Parathyroid adenoma (tissue), 2 donors: ENCODE data around the gene DDX39B.

ENCODE experiments used
- H2AFZ ChIP-seq: fragments of 300-600 bp; sonication (generic); one replicate; pipeline ENCODE4 v1.7.0; 2017; ENCODE audit warnings: antibody characterized with exemption, mild to moderate bottlenecking
- H3K27ac ChIP-seq: fragments of 300-600 bp; sonication (generic); one replicate; pipeline ENCODE4 v1.7.0; 2017
- H3K27me3 ChIP-seq: fragments of 300-600 bp; sonication (generic); one replicate; pipeline ENCODE4 v1.7.0; 2017; ENCODE audit warnings: low read length; ENCODE audit not compliant: control insufficient read depth, insufficient read depth
- H3K36me3 ChIP-seq: fragments of 300-600 bp; sonication (generic); one replicate; pipeline ENCODE4 v1.7.0; 2017; ENCODE audit warnings: low read length; ENCODE audit not compliant: control insufficient read depth, insufficient read depth
- H3K4me1 ChIP-seq: fragments of 300-600 bp; sonication (generic); one replicate; pipeline ENCODE4 v1.7.0; 2017; ENCODE audit warnings: control low read depth
- H3K4me2 ChIP-seq: fragments of 300-600 bp; sonication (generic); one replicate; pipeline ENCODE4 v1.7.0; 2017; ENCODE audit warnings: low read length
- H3K4me3 ChIP-seq: fragments of 300-600 bp; sonication (generic); one replicate; pipeline ENCODE4 v1.7.0; 2017; ENCODE audit warnings: low read depth, low read length
- H3K79me2 ChIP-seq: fragments of 300-600 bp; sonication (generic); one replicate; pipeline ENCODE4 v1.7.0; 2017; ENCODE audit warnings: control low read depth
- H3K9ac ChIP-seq: fragments of 300-600 bp; sonication (generic); one replicate; pipeline ENCODE4 v1.7.0; 2017; ENCODE audit warnings: mild to moderate bottlenecking
- H3K9me3 ChIP-seq: fragments of 300-600 bp; sonication (generic); one replicate; pipeline ENCODE4 v1.7.0; 2017; ENCODE audit warnings: low read length; ENCODE audit not compliant: control insufficient read depth
- CTCF ChIP-seq: fragments of 300-600 bp; sonication (generic); IDR thresholded peaks from one replicate; pipeline ENCODE4 v1.7.0; 2017; ENCODE audit warnings: antibody characterized with exemption, mild to moderate bottlenecking
- donor health status: primary hyperparathyroidism.

Gene DDX39B

DNA sequence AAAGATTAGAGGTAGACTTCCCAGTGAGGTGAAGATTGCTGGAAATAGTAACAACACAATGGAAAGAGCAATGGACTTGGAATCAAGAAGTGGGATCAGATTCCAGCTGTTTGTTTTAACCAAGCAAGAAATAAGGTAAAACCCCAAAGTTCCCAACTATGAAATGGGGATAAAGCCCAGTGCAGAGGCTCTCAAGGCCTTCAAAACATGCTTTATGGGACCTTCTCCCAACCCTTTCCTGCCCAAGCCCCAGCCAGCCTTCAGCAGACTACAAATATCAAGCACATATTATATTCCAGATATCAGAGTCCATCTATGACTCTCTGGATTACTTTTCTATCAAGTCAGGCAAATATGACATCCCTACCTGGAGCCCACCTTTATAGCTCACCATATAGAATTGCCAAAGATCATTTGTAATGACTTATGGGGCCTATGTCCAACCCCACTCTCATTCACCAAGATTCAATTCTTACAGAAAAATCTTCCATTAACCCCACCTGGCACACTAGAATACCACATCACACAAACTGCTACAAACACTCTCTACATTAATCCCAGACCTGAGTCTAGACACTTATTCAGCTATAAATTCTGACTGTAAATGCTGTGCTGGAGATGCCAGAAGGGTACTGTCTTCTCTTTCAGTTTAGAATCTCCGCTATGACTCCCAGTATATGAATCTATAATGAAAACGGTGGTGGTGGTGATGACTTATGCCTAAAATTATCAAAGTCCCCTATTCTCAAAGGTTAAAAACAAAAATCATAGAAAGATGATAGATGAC, 6.1 kb downstream of the DDX39B start:
- Histone ChIP-seq H3K4me1 (peaks cover 20% of the 10 kb centered on the region), H3K9me3 (no peaks in the 10 kb centered on the region), H2AFZ (no peak overlapping the region), H3K79me2 (peaks cover 20% of the 10 kb centered on the region), H3K27ac (no peak overlapping the region), H3K9ac (no peak overlapping the region), H3K27me3 (no peaks in the 10 kb centered on the region), H3K4me2 (no peak overlapping the region), H3K36me3 (no peaks in the 10 kb centered on the region), H3K4me3 (no peak overlapping the region)
- no peak for TF ChIP-seq CTCF

DNA sequence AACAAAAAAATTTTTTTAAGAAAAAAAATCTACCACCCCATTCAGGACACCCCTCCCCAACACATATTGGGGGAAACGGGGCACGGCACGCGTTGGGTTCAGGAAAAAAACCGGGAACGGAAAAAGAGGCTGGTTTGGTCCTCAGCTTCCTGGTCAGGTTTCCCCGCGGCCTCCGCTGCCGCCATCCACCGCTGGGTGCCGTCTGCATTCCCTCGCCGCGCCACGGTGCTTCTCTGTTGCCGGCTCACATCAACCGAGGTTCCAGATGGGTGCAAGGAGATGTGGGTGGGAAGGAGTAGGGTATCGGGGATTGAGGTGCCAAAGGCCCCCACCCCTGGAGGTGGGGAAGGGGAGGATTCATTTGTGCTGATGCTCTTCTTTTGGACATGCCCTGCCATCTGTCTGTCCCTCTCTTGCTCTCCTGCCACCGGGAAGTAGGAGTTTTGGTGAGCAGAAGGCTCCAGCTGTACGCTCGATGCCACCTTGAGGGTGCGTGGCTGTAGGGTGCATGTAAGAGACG, 7.2 kb downstream of the DDX39B start:
- TF ChIP-seq CTCF, result no peak
- Histone ChIP-seq H3K4me3 (no peak overlapping the region), H3K4me1 (peaks cover 10% of the 10 kb centered on the region), H2AFZ (no peak overlapping the region), H3K9me3 (no peaks in the 10 kb centered on the region), H3K79me2 (peaks cover 8% of the 10 kb centered on the region), H3K36me3 (no peaks in the 10 kb centered on the region), H3K9ac (no peak overlapping the region), H3K27me3 (no peaks in the 10 kb centered on the region), H3K4me2 (no peak overlapping the region), H3K27ac (no peak overlapping the region)

- no peak overlapping the region for H3K4me3 ChIP-seq
- H3K79me2 ChIP-seq, result peaks cover 2% of the 10 kb centered on the region
- no peak overlapping the region for H2AFZ ChIP-seq
- no peaks in the 10 kb centered on the region for H3K9me3 ChIP-seq
- H3K9ac ChIP-seq, result no peak overlapping the region
- H3K27ac ChIP-seq, result no peak overlapping the region
- TF ChIP-seq CTCF, result no peak
- H3K4me1 ChIP-seq, result peaks cover 9% of the 10 kb centered on the region
- H3K27me3 ChIP-seq, result no peaks in the 10 kb centered on the region
- no peak overlapping the region for H3K4me2 ChIP-seq
- no peaks in the 10 kb centered on the region for H3K36me3 ChIP-seq
Observed at GRCh38 chr6:31534011-31534410, 7.8 kb downstream of the DDX39B start.

DNA sequence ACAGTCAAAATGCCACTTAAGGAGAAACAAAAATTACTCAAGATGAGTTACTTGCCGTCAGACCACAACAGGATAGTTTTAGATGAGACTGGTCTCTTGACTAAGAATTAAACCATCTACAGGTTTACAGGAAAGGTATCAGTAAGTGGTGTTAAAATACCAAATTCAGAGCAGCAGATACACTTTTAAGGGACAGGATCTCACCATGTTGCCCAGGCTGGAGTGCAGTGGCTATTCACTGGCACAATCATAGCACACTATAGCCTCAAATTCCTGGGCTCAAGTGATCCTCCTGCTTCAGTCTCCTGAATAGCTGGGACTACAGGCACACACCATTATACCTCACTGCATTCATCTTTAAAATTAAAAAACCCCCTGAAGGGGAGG, 8.4 kb downstream of the DDX39B start:
- H3K27ac ChIP-seq, result no peak overlapping the region
- H3K36me3 ChIP-seq, result no peaks in the 10 kb centered on the region
- H2AFZ ChIP-seq, result no peak overlapping the region
- no peaks in the 10 kb centered on the region for H3K9me3 ChIP-seq
- H3K27me3 ChIP-seq, result no peaks in the 10 kb centered on the region
- H3K4me1 ChIP-seq, result peaks cover 7% of the 10 kb centered on the region
- H3K4me3 ChIP-seq, result no peak overlapping the region
- H3K9ac ChIP-seq, result no peak overlapping the region
- H3K4me2 ChIP-seq, result no peak overlapping the region
- no peaks in the 10 kb centered on the region for H3K79me2 ChIP-seq
- no peak for TF ChIP-seq CTCF
